ENCODE measurements around the gene KIF3B. TPM values are rescaled to one million over a fixed set of nuclear protein-coding genes. Genes with fewer than 3 reads are reported as not detected.

Gene KIF3B
- total RNA-seq, 6 experiments from 2014 or later = 29.9 to 33.7 (median 31.9) TPM

DNA sequence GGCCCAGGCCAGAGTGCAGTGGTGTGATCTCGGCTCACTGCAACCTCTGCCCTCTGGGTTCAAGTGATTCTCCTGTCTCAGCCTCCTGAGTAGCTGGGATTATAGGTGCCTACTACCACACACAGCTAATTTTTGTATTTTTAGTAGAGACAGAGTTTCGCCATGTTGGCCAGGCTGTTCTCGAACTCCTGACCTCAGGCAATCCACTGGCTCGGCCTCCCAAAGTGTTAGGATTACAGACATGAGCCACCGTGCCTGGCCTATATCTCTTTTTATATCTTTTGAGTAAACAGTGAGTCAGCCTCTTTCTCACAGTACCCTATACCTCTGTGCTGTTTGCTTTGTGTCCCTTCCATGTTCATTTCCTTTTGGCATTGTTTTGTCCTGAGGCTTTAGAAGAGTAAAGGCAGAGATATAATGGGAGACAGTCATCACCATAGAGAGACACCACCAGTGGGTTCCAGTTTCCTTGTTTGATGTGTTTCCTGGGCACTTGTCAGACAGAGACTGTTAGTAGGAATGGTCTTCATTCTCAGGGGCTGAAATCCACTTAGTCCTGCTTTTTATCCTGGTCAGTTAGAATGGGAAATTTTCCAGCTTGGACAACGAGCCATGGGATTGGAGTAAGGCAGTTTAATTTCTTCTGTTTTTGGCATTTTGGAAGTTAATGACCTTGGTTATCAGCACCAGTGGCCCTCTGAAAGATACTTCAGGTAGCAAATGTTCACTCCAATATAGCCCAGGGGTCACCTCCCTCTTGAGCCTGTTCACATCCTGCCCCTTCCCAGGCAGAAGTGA lies 48.5 kb downstream of the KIF3B start:
- Mint-ChIP-seq H3K36me3 (ENCODE audit: low read depth) (peaks cover 6% of the 10 kb centered on the region), H3K4me3 (no peak overlapping the region), H3K27me3 (ENCODE audit: insufficient read depth) (no peaks in the 10 kb centered on the region), H3K4me1 (ENCODE audit: low read depth) (peaks cover 22% of the 10 kb centered on the region), H3K27ac (peak overlapping the region; percentile 77), H3K9me3 (no peaks in the 10 kb centered on the region)
- TF ChIP-seq, protein P1, sequence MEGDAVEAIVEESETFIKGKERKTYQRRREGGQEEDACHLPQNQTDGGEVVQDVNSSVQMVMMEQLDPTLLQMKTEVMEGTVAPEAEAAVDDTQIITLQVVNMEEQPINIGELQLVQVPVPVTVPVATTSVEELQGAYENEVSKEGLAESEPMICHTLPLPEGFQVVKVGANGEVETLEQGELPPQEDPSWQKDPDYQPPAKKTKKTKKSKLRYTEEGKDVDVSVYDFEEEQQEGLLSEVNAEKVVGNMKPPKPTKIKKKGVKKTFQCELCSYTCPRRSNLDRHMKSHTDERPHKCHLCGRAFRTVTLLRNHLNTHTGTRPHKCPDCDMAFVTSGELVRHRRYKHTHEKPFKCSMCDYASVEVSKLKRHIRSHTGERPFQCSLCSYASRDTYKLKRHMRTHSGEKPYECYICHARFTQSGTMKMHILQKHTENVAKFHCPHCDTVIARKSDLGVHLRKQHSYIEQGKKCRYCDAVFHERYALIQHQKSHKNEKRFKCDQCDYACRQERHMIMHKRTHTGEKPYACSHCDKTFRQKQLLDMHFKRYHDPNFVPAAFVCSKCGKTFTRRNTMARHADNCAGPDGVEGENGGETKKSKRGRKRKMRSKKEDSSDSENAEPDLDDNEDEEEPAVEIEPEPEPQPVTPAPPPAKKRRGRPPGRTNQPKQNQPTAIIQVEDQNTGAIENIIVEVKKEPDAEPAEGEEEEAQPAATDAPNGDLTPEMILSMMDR (IDR thresholded peaks at IDR 0.05) = no peak
- peak; percentile 82 for DNase-seq

DNA sequence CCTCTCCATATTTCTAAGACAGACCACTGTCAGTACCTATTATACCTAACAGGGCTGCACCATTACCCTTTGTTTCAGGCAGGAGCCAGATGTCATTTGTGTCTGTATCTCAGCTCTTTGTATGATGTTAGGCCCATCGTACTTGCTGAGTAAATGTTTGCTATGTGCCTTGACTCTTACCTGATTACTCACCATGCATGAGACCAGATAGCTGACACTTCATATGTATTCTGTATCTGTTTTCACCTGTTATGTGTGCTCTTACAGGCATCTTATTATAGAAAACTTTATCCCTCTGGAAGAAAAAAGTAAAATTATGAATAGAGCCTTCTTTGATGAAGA lies 49.0 kb downstream of the KIF3B start:
- Mint-ChIP-seq H3K36me3 (ENCODE audit: low read depth) (peaks cover 4% of the 10 kb centered on the region; the same call in 1 of the 2 replicates), H3K27me3 (ENCODE audit: insufficient read depth) (no peaks in the 10 kb centered on the region; the same call in 1 of the 2 replicates)

DNA sequence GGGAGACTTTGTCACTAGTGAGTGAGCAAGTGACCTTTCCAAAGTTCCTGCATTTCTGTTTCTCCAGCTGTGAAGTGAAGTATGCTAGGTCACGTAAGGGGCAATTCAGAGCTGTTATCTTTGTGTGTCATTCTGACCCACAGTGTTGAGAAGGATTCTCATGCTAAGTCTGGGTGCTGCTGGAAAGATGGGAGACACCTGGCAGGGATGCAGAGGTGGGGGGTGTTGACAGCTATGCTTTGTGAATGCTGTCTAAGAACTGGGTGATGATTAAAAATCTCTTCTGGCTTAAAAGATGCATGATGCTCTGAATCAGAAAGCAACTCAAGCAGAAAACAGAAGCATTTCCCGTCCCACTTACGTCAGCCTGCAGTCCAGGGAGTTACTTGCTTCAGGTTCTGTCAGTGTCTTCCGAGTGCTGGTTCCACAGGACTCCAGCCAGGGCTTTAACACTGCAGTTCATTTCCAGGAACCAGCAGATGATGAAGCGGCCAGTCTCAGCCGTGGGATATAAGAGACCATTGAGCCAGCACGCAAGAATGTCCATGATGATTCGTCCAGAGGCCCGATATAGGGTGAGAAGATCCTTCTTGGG lies 49.7 kb downstream of the KIF3B start:
- peak overlapping the region; percentile 77 for H3K27ac Mint-ChIP-seq
- peaks cover 1% of the 10 kb centered on the region; the same call in 1 of the 2 replicates for H3K27me3 Mint-ChIP-seq (ENCODE audit: insufficient read depth)
- DNase-seq = peak; percentile 67
- H3K9me3 Mint-ChIP-seq = no peaks in the 10 kb centered on the region
- peaks cover 29% of the 10 kb centered on the region for H3K4me1 Mint-ChIP-seq (ENCODE audit: low read depth)
- H3K36me3 Mint-ChIP-seq (ENCODE audit: low read depth) = peaks cover 10% of the 10 kb centered on the region
- TF ChIP-seq, protein P1 (IDR thresholded peaks at IDR 0.05) = no peak
- peak overlapping the region; percentile 13; the same call in 1 of the 2 replicates for H3K4me3 Mint-ChIP-seq

More for the DNA sequence above, 49.0 kb downstream of the KIF3B start:
- no peaks in the 10 kb centered on the region for H3K9me3 Mint-ChIP-seq
- peaks cover 22% of the 10 kb centered on the region for H3K4me1 Mint-ChIP-seq (ENCODE audit: low read depth)
- peak overlapping the region; percentile 77 for H3K27ac Mint-ChIP-seq
- TF ChIP-seq, protein P1 (IDR thresholded peaks at IDR 0.05) = no peak
- no peak overlapping the region for H3K4me3 Mint-ChIP-seq
- no peak for DNase-seq

- DNase-seq = no peak
- no peaks in the 10 kb centered on the region for H3K9me3 Mint-ChIP-seq
- H3K4me1 Mint-ChIP-seq (ENCODE audit: low read depth) = peaks cover 40% of the 10 kb centered on the region
- TF ChIP-seq, protein P1 (IDR thresholded peaks at IDR 0.05) = no peak
- no peak overlapping the region for H3K4me3 Mint-ChIP-seq
- peaks cover 14% of the 10 kb centered on the region for H3K36me3 Mint-ChIP-seq (ENCODE audit: low read depth)
- peaks cover 1% of the 10 kb centered on the region for H3K27me3 Mint-ChIP-seq (ENCODE audit: insufficient read depth)
- H3K27ac Mint-ChIP-seq = no peak overlapping the region
These were observed 52.5 kb downstream of the KIF3B start for GRCh38 chr20:32329817-32330554.

DNA sequence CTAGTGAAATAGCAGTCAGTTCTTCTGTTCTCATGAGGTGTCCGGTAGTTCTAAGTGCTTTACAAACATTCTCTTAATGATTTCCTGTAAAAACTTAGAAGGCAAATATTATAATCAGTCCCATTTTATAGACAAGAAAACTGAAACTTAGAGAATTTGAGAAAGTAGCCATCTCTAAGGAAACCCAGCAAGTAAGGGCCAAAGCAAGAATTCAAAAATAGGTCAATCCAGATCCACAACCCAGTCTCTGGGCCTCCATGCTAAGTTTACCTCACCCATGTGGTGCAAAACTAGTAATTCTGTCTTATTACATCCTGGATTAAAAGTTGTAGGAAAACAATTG lies 53.1 kb downstream of the KIF3B start:
- peaks cover 1% of the 10 kb centered on the region for H3K27me3 Mint-ChIP-seq (ENCODE audit: insufficient read depth)
- no peak for DNase-seq
- no peak overlapping the region for H3K4me3 Mint-ChIP-seq
- TF ChIP-seq, protein P1 (IDR thresholded peaks at IDR 0.05) = no peak
- no peaks in the 10 kb centered on the region for H3K9me3 Mint-ChIP-seq
- H3K27ac Mint-ChIP-seq = no peak overlapping the region
- peaks cover 40% of the 10 kb centered on the region for H3K4me1 Mint-ChIP-seq (ENCODE audit: low read depth)
- peaks cover 14% of the 10 kb centered on the region for H3K36me3 Mint-ChIP-seq (ENCODE audit: low read depth)
